AG09309 (cell line): ENCODE data around the gene PILRA.
A peak's percentile ranks its signal among the peaks of the same experiment; 100 is the strongest.

Experiments used
- DNase-seq: peaks from one replicate; pipeline ENCODE4 v3.0.0-alpha.2; 2010; ENCODE audit warnings: low read depth
- H3K4me3 ChIP-seq: 2 replicates; pipeline ENCODE4 v1.5.1; 2011; ENCODE audit warnings: mild to moderate bottlenecking, low read depth, low read length, moderate library complexity; ENCODE audit not compliant: control insufficient read depth
- CTCF ChIP-seq: IDR thresholded peaks from 2 replicates; pipeline ENCODE4 v1.5.1; 2011; ENCODE audit warnings: mild to moderate bottlenecking, low read depth, low read length, inconsistent platforms; ENCODE audit not compliant: insufficient read depth, control insufficient read depth; ENCODE audit errors: missing control alignments

Gene PILRA

DNA sequence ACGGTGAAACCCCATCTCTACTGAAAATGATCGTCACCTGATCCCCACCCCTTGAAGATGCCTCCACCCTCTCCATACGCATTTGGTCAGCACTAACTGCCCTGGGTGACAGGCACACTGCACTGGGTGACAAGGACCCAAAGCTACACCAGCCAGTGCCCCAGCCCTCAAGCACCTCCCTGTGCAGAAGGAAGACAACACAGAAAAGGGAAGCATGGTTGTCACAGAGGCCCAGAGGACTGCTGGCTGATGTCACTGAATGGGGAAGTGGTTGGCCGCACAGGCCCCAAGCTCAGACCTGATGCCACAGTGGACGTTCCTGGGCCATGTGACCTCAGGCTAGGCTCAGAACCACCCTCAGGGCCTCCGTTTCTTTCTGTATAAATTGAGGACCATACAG lies 4.2 kb upstream of the PILRA start:
- DNase-seq, result no peak

GRCh38 chr7:100370303-100370702 lies 3.0 kb upstream of the PILRA start:
- TF ChIP-seq CTCF, result no peak
- H3K4me3 ChIP-seq, result no peak overlapping the region
- DNase-seq, result no peak

More for the DNA sequence above, 4.2 kb upstream of the PILRA start:
- no peak for TF ChIP-seq CTCF
- no peak overlapping the region for H3K4me3 ChIP-seq

GRCh38 chr7:100370746-100371145 lies 2.5 kb upstream of the PILRA start:
- DNase-seq, result no peak
- no peak for TF ChIP-seq CTCF
- H3K4me3 ChIP-seq, result no peak overlapping the region

GRCh38 chr7:100371561-100372171 lies 1.6 kb upstream of the PILRA start:
- TF ChIP-seq CTCF, result no peak
- no peak overlapping the region for H3K4me3 ChIP-seq
- no peak for DNase-seq

DNA sequence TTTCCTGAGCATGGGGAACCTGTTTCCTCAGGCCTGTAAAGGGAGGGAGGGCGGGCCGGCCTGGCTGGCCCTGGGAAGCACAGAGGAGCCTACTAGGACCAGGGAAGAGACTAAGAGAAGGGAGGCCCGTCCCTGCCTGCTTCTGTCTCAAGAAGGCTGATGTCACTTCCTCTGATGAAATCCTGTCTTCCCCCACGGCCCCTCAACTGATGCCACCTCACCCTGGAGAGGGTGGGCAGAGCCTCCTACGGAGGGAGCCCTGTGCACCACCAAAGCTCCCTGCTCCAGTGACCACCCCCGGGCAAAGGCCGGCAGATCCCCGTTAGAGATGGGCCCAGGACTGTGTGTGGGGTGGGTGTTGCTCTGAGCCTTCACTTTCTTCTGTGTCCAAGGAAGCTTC lies 1.0 kb upstream of the PILRA start:
- DNase-seq, result peak; percentile 17
- TF ChIP-seq CTCF, result no peak
- H3K4me3 ChIP-seq, result no peak overlapping the region

GRCh38 chr7:100372694-100373093 lies 593 bp upstream of the PILRA start:
- H3K4me3 ChIP-seq, result no peak overlapping the region
- no peak for TF ChIP-seq CTCF
- no peak for DNase-seq
